Measurements from ENCODE around the gene PCDHGC5.

Gene PCDHGC5

GRCh38 chr5:141476132-141476911 lies 12.6 kb upstream of the PCDHGC5 start:
- H3K79me2 ChIP-seq (ENCODE audit: low read length) = no peaks in the 10 kb centered on the region
- no peaks in the 10 kb centered on the region for H3K27me3 ChIP-seq (replicated peaks; ENCODE audit: insufficient read depth, low read length)
- peak overlapping the region; percentile 75 for H2AFZ ChIP-seq (ENCODE audit: low read length)
- H3K4me3 ChIP-seq (ENCODE audit: low read length) = peak overlapping the region; percentile 62
- peak overlapping the region; percentile 97 for H3K4me2 ChIP-seq (ENCODE audit: low read depth, low read length)
- TF ChIP-seq EZH2 (optimal IDR thresholded peaks at IDR 0.05; ENCODE audit: low read depth, low read length) = no peak
- TF ChIP-seq EZH2phosphoT487 (IDR thresholded peaks at IDR 0.05; ENCODE audit: low read length) = no peak
- no peak for TF ChIP-seq CTCF (IDR thresholded peaks at IDR 0.05; ENCODE audit: low read length)
- H3F3A ChIP-seq (ENCODE audit: insufficient read depth, low read length) = no peaks in the 10 kb centered on the region
- peaks cover 5% of the 10 kb centered on the region for H3K4me1 ChIP-seq (ENCODE audit: low read length)
- H4K20me1 ChIP-seq (ENCODE audit: insufficient read depth, low read length) = no peaks in the 10 kb centered on the region
- peak overlapping the region; percentile 2; the same call in 1 of the 2 replicates for H3K9ac ChIP-seq (ENCODE audit: low read length)
- no peaks in the 10 kb centered on the region for H3K9me2 ChIP-seq (replicated peaks; ENCODE audit: insufficient read depth, low read length)
- H3K27ac ChIP-seq (ENCODE audit: low read length) = no peak overlapping the region
- no peaks in the 10 kb centered on the region for H3K36me3 ChIP-seq (replicated peaks; ENCODE audit: insufficient read depth, low read length)
- DNase-seq = peak; percentile 16
- no peaks in the 10 kb centered on the region for H3K9me3 ChIP-seq (replicated peaks; ENCODE audit: insufficient read depth, low read length)

DNA sequence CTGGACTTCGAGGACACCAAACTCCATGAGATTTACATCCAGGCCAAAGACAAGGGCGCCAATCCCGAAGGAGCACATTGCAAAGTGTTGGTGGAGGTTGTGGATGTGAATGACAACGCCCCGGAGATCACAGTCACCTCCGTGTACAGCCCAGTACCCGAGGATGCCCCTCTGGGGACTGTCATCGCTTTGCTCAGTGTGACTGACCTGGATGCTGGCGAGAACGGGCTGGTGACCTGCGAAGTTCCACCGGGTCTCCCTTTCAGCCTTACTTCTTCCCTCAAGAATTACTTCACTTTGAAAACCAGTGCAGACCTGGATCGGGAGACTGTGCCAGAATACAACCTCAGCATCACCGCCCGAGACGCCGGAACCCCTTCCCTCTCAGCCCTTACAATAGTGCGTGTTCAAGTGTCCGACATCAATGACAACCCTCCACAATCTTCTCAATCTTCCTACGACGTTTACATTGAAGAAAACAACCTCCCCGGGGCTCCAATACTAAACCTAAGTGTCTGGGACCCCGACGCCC lies 11.8 kb upstream of the PCDHGC5 start:
- no peaks in the 10 kb centered on the region for H3K9me3 ChIP-seq (replicated peaks; ENCODE audit: insufficient read depth, low read length)
- no peaks in the 10 kb centered on the region for H3K9me2 ChIP-seq (replicated peaks; ENCODE audit: insufficient read depth, low read length)
- peak overlapping the region; percentile 97 for H3K4me2 ChIP-seq (ENCODE audit: low read depth, low read length)
- no peak for DNase-seq
- H4K20me1 ChIP-seq (ENCODE audit: insufficient read depth, low read length) = no peaks in the 10 kb centered on the region
- peak overlapping the region; percentile 62 for H3K4me3 ChIP-seq (ENCODE audit: low read length)
- TF ChIP-seq EZH2 (optimal IDR thresholded peaks at IDR 0.05; ENCODE audit: low read depth, low read length) (no peak), EZH2phosphoT487 (IDR thresholded peaks at IDR 0.05; ENCODE audit: low read length) (no peak), CTCF (IDR thresholded peaks at IDR 0.05; ENCODE audit: low read length) (no peak)
- no peak overlapping the region; the same call in 1 of the 2 replicates for H3K9ac ChIP-seq (ENCODE audit: low read length)
- H3K27ac ChIP-seq (ENCODE audit: low read length) = no peak overlapping the region
- H2AFZ ChIP-seq (ENCODE audit: low read length) = no peak overlapping the region
- peaks cover 5% of the 10 kb centered on the region for H3K4me1 ChIP-seq (ENCODE audit: low read length)
- no peaks in the 10 kb centered on the region for H3K36me3 ChIP-seq (replicated peaks; ENCODE audit: insufficient read depth, low read length)
- no peaks in the 10 kb centered on the region for H3K27me3 ChIP-seq (replicated peaks; ENCODE audit: insufficient read depth, low read length)
- H3K79me2 ChIP-seq (ENCODE audit: low read length) = no peaks in the 10 kb centered on the region
- H3F3A ChIP-seq (ENCODE audit: insufficient read depth, low read length) = no peaks in the 10 kb centered on the region

- Histone ChIP-seq H3K9me3 (replicated peaks; ENCODE audit: insufficient read depth, low read length) (no peaks in the 10 kb centered on the region), H4K20me1 (ENCODE audit: insufficient read depth, low read length) (no peaks in the 10 kb centered on the region), H3K79me2 (ENCODE audit: low read length) (no peaks in the 10 kb centered on the region), H3K27me3 (replicated peaks; ENCODE audit: insufficient read depth, low read length) (no peaks in the 10 kb centered on the region), H3K4me2 (ENCODE audit: low read depth, low read length) (no peak overlapping the region), H3K36me3 (replicated peaks; ENCODE audit: insufficient read depth, low read length) (no peaks in the 10 kb centered on the region), H3K4me1 (ENCODE audit: low read length) (peaks cover 5% of the 10 kb centered on the region), H3K9me2 (replicated peaks; ENCODE audit: insufficient read depth, low read length) (no peaks in the 10 kb centered on the region), H3K9ac (ENCODE audit: low read length) (no peak overlapping the region), H2AFZ (ENCODE audit: low read length) (no peak overlapping the region), H3K27ac (ENCODE audit: low read length) (no peak overlapping the region), H3K4me3 (ENCODE audit: low read length) (no peak overlapping the region), H3F3A (ENCODE audit: insufficient read depth, low read length) (no peaks in the 10 kb centered on the region)
- DNase-seq = no peak
- TF ChIP-seq EZH2 (optimal IDR thresholded peaks at IDR 0.05; ENCODE audit: low read depth, low read length) (no peak), CTCF (IDR thresholded peaks at IDR 0.05; ENCODE audit: low read length) (no peak), EZH2phosphoT487 (IDR thresholded peaks at IDR 0.05; ENCODE audit: low read length) (no peak)
Observed at GRCh38 chr5:141477815-141478214, 11.1 kb upstream of the PCDHGC5 start.

Data from MM.1S (cell line).